Left ventricle myocardium superior (tissue), 1 donor: ENCODE data around the gene GFI1. TPM values are rescaled to one million over a fixed set of nuclear protein-coding genes. Genes with fewer than 3 reads are reported as not detected.
"Not testable (repeated sequence)": the region's sequence is repeated elsewhere in the genome, so short reads cannot be mapped to it uniquely, and the experiment has no call there.

ENCODE experiments used
- ATAC-seq: fragments of 200-7000 bp; cut with Tn5 transposase; one replicate; pipeline ENCODE4 v1.9.1; 2020; ENCODE audit warnings: mild to moderate bottlenecking, moderate library complexity
- DNase-seq: peaks from one replicate; pipeline ENCODE4 v3.0.0-alpha.2; 2020
- intact Hi-C: fragments of 100-400 bp; cut with micrococcal nuclease; formaldehyde crosslinking; loops from one replicate; pipeline ENCODE4 v1.11.0; 2022
- total RNA-seq: library from RNA; stranded (reverse); fragmentation: NEBNext Ultra II Directional; extraction: Animal tissue kit (Norgen Biotek cat#: 25700); gene quantifications from one replicate; pipeline ENCODE4 v1.2.1, GENCODE V29; 2021
- donor health status: DM: no; HTN: yes; CAD: no; lungs with severe emphysema.

The GFI1 gene
- total RNA-seq, 1 donor from 2014 or later: 0.30 TPM

DNA sequence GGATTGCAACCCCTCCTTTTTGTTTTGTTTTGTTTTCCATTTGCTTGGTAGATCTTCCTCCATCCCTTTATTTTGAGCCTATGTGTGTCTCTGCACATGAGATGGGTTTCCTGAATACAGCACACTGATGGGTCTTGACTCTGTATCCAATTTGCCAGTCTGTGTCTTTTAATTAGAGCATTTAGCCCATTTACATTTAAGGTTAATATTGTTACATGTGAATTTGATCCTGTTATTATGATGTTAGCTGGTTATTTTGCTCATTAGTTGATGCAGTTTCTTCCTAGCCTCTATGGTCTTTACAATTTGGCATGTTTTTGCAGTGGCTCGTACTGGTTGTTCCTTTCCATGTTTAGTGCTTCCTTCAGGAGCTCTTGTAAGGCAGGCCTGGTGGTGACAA is 52.2 kb downstream of the GFI1 start:
- DNase-seq, intact Hi-C loops, ATAC-seq: not testable (repeated sequence)

DNA sequence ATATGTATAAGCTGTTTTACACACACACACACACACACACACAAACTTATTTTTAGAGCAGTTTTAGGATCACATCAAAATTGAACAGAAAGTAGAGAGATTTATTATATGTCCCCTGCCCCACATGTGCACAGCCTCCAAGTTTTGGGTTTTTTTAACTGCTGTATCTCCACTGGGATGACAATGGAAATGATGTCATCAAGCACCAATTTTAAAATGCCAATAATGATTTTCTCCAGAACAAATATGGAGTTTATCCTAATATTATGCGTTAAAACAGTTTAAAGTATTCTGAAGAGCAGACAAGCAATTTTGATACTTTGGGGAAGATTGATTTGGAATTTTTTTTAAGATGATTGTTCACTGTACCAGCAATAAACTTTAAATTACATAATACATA is 56.7 kb downstream of the GFI1 start:
- intact Hi-C loops: no loop called here
- ATAC-seq (no peak), DNase-seq (no peak)

DNA sequence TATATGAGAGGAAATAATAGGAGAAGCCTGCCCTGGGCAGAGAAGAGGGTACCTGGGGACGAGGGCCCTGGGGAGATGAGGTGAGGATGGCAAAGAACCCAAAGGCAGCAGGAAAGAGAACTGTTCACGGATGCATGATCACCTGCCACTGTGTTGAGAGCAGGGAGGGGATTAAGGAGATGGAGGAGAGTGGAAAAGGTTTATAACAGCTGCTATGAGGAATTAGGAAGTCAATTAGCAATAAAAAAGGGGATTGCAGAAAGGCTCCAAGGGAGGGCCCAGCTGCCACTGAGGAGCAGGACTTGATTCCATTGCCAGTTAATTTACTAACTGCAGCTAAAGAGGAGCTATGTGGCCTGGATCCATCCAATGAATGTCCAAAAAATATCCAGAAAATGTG is 61.1 kb downstream of the GFI1 start:
- DNase-seq: no peak
- intact Hi-C loops: no loop called here
- ATAC-seq: no peak

Other genes with a start within 250 kb of the GFI1 start
- gene GLMN, start 187.9 kb downstream of the GFI1 start, total RNA-seq: 6.3 TPM
- gene RPAP2, start 187.9 kb downstream of the GFI1 start, total RNA-seq: 23.6 TPM